ENCODE results near the gene CFAP61.

- TF ChIP-seq GATA3 (IDR thresholded peaks at IDR 0.05; ENCODE audit: low read depth, low read length) (no peak), GATA2 (IDR thresholded peaks at IDR 0.05; ENCODE audit: low read depth, low read length) (no peak)
Measured at GRCh38 chr20:20213526-20214121, 161.3 kb downstream of the CFAP61 start.

Measured in SH-SY5Y (cell line).